Mesodermal cell (in vitro differentiated cells): ENCODE data around the gene DNMT1.

Experiments used
- H3K27ac ChIP-seq: 2 replicates; pipeline ENCODE4 v1.7.0; 2013; ENCODE audit warnings: mild to moderate bottlenecking, low read depth, low read length, moderate library complexity; ENCODE audit not compliant: severe bottlenecking
- H3K36me3 ChIP-seq: 2 replicates; pipeline ENCODE4 v1.7.1; 2013; ENCODE audit warnings: mild to moderate bottlenecking, low read length, moderate library complexity; ENCODE audit not compliant: control insufficient read depth, insufficient read depth
- H3K4me1 ChIP-seq: one replicate; pipeline ENCODE4 v1.7.1; 2013; ENCODE audit warnings: mild to moderate bottlenecking, low read length; ENCODE audit not compliant: insufficient read depth, control insufficient read depth, poor library complexity, severe bottlenecking
- H3K4me3 ChIP-seq: 2 replicates; pipeline ENCODE4 v1.7.0; 2013; ENCODE audit warnings: low read length, control low read depth, mild to moderate bottlenecking; ENCODE audit not compliant: insufficient read depth, poor library complexity, severe bottlenecking; ENCODE audit errors: extremely low read depth
- H3K9me3 ChIP-seq: 2 replicates; pipeline ENCODE4 v1.7.1; 2013; ENCODE audit warnings: mild to moderate bottlenecking, low read length, moderate library complexity; ENCODE audit not compliant: control insufficient read depth
- WGBS, 2 experiments: methylation state at CpG; one replicate each; pipeline ENCODE4 v1.1.5; 2013; ENCODE audit warnings: missing lambda C conversion rate in 2 of 2; ENCODE audit not compliant: insufficient coverage in 2 of 2; 5-methylcytosine and 5-hydroxymethylcytosine counted together

Gene DNMT1

DNA sequence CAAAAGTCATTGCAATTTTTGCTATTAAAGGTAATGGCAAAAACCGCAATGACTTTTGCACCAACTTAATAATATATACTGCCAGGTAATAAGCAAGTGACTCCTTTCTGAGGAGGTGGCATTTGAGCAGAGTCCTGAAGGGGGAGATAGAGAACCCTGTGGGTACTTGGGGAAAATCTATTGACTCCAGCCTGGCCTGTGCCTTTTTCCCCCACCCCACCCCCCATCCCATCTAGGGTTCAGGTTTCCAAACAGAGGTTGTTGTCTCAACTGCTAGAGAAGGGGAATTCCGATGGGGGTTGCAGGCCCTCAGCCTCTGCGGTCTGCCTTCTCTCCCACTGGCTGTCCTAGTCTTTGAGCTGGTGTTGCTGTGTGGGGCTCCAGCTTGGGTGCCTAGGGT lies 24.9 kb upstream of the DNMT1 start:
- H3K36me3 ChIP-seq, result peaks cover 6% of the 10 kb centered on the region
- H3K4me3 ChIP-seq, result no peak overlapping the region
- H3K4me1 ChIP-seq, result no peaks in the 10 kb centered on the region
- WGBS, 2 experiments, result 72% methylated on average over 2 of the region's 3 CpGs; no CpG with 5 or more reads in 1 of the 2 experiments
- no peak overlapping the region for H3K27ac ChIP-seq
- no peaks in the 10 kb centered on the region for H3K9me3 ChIP-seq

DNA sequence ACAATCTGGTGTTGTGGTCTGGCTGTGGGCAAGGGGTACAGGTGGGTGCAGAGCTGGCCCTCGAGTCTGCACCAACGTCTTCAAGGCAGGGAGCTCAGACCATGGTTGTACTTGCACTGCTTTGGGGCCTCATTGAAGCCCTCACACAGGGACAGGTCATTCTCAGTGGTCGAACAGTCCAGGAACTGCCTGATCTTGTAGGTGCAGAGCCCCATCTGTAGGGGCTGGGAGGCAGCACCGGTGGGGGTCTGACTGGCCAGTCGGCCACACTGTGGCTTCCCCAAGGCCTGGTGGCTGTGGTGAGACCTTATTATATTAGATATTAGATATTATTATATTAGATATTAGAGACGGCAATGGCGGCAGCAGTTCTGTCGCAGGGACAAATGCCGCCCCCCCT lies 22.3 kb upstream of the DNMT1 start:
- WGBS, 2 experiments, result 78 to 94% methylated on average over 5 of the region's 9 CpGs

DNA sequence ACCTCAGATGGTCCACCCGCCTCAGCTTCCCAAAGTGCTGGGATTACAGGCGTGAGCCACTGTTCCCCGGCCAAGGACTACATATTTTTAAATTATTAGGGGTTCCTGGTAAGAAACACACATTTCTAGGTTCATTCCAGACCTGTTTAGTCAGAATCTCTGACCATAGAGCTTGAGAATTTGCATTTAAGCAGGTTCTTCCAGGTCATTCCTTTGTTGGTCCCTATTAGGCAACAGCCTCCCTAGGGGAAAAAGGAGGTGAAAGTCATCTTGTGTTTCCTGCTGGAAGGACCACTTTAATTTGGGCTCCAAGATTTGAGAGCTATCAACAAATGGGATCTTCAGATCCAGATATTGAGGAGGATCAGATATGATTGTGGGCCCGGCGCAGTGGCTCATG lies 20.0 kb upstream of the DNMT1 start:
- Histone ChIP-seq H3K4me1 (no peaks in the 10 kb centered on the region), H3K4me3 (no peak overlapping the region), H3K27ac (no peak overlapping the region), H3K9me3 (no peaks in the 10 kb centered on the region), H3K36me3 (no peaks in the 10 kb centered on the region)
- 70 to 72% methylated on average over 3 of the region's 5 CpGs for WGBS, 2 experiments

More for the DNA sequence above, 22.3 kb upstream of the DNMT1 start:
- no peak overlapping the region for H3K4me3 ChIP-seq
- no peaks in the 10 kb centered on the region for H3K36me3 ChIP-seq
- no peaks in the 10 kb centered on the region for H3K9me3 ChIP-seq
- H3K4me1 ChIP-seq, result no peaks in the 10 kb centered on the region
- no peak overlapping the region for H3K27ac ChIP-seq

DNA sequence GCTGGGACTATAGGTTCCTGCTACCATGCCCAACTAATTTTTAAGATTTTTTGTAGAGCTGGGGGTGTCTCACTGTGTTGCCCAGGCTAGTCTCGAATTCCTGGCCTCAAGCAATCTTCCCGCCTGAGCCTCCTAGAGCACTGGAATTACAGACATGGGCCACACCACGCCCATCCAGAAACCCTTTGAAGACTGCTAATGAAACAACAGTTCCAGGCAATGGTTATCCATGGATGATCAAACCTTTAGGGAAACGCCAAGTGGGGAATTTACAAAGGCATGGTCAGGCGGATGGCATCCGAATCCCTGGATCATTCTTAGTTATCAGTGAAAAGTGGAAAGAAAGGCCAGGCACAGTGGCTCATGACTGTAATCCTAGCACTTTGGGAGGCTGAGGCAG lies 16.9 kb upstream of the DNMT1 start:
- Histone ChIP-seq H3K4me3 (no peak overlapping the region), H3K27ac (no peak overlapping the region), H3K9me3 (no peaks in the 10 kb centered on the region), H3K4me1 (no peaks in the 10 kb centered on the region), H3K36me3 (no peaks in the 10 kb centered on the region)
- 94 to 96% methylated on average over 5 to 6 of the region's 6 CpGs for WGBS, 2 experiments

DNA sequence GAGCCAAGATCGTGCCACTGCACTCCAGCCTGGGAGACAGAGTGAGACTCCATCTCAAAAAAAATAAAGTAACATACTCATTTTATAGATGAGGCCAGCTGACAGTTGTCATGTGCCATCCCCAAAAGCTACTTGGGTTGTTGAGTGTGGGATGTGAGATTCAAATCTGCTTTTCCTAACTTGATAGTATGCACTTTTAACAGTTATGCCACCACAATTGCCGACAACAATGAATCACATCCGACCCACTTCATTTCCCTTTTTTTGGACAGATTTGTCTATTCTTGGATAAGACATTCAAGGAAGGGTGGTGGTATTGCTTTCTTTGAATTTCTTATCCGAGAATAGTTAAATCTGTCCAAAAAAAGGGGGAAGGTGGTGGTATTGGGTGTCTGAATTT lies 16.3 kb upstream of the DNMT1 start:
- 100% methylated on average over 1 to 3 of the region's 4 CpGs for WGBS, 2 experiments
- H3K4me3 ChIP-seq, result no peak overlapping the region

DNA sequence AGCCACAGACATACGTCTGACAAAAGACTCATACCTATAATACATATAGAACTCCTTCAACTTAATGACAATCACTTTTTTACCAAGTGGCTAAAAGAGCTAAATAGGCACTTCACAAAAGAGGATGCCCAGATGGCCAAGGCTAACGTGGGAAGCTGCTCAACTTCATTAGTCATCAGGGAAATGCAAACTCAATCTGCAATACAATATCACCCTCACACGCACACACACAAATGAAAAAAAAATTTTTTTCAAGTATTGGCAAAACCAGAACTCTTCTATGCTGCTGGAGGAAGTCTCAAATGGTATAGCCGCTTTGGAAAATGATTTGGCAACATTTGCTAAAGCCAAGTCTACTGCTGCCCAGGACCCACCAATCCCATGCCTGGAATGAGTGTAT lies 14.6 kb upstream of the DNMT1 start:
- Histone ChIP-seq H3K4me1 (peaks cover 4% of the 10 kb centered on the region), H3K36me3 (no peaks in the 10 kb centered on the region), H3K27ac (no peak overlapping the region), H3K4me3 (no peak overlapping the region), H3K9me3 (no peaks in the 10 kb centered on the region)
- WGBS, 2 experiments, result 66 to 67% methylated on average over 1 to 3 of the region's 4 CpGs

More for the DNA sequence above, 16.3 kb upstream of the DNMT1 start:
- Histone ChIP-seq H3K9me3 (no peaks in the 10 kb centered on the region), H3K4me1 (peaks cover 3% of the 10 kb centered on the region), H3K27ac (no peak overlapping the region), H3K36me3 (no peaks in the 10 kb centered on the region)

DNA sequence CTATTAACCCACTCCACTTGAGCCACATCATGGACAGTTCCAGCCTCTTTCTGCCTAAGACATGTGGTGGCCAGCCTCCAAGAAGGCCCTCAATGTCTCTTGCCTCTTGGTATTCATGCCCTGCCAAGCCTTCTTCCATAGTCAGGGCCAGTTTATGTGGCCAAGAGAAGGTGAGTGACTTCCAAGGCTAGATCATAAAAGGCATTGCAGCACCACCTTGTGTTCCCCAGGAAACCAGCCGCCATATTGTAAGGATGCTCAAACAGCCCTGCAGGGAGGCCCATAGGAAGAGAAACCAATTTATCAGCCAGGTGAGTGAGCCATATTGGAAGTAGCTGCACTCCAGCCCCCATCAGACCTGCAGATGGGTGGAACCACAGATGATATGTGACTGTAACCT lies 12.3 kb upstream of the DNMT1 start:
- H3K27ac ChIP-seq, result no peak overlapping the region
- peaks cover 4% of the 10 kb centered on the region for H3K4me1 ChIP-seq
- no peaks in the 10 kb centered on the region for H3K9me3 ChIP-seq
- H3K4me3 ChIP-seq, result no peak overlapping the region
- 78 to 89% methylated on average over 1 of the region's 1 CpG for whole genome bisulfite sequencing, 2 experiments
- H3K36me3 ChIP-seq, result no peaks in the 10 kb centered on the region

DNA sequence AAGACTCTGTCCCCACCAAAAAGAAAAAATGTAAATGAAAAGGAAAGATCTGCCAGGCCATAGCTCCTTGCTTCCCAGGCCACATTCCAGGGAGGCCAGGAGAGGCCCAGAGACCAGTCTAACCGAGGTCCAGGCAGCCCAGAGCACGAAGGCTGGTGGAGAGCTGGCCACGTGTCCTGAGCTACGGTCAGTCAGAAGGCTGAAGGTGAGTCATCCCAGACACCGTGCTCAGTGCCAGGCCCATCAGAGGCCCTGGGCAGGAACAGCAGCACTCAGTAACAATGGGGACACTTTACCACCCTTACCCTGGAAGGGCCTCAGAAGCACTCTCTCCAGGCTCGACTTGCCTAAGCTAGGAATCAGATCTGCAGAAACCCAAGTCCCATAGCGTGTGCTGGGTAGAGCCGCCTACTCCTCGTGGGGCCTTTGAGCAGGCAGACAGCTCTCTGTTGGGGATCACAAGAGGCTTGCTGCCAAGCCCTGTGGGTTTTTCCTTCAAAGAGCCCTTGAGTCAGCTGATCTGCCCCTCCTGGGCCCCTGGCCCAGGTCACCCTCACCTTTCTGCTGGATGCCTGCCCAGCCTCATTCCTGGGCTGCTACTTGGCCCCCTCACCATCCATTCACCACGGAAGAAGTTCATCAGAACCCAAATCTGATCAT lies 11.6 kb upstream of the DNMT1 start:
- Histone ChIP-seq H3K4me3 (no peak overlapping the region), H3K36me3 (no peaks in the 10 kb centered on the region), H3K4me1 (peaks cover 4% of the 10 kb centered on the region), H3K9me3 (no peaks in the 10 kb centered on the region), H3K27ac (peak overlapping the region; percentile 45)
- WGBS, 2 experiments, result 84 to 90% methylated on average over 10 of the region's 10 CpGs

DNA sequence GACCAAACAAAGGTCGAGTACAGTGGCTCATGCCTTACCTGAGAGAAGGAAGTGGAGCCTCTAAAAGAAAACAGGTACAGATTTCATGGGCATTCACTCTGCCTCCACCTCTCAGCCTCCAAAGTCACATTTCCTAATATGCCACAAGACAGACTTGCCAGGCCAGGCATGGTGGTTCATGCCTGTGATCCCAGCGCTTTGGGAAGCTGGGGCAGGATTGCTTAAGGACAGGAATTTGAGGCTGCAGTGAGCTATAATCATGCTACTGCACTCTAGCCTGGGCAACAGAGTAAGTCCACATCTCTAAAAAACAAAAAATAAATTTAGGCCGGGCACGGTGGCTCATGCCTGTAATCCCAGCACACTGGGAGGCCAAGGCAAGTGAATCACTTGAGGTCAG lies 10.9 kb upstream of the DNMT1 start:
- Histone ChIP-seq H3K4me1 (peaks cover 4% of the 10 kb centered on the region), H3K9me3 (no peaks in the 10 kb centered on the region), H3K36me3 (no peaks in the 10 kb centered on the region), H3K27ac (peak overlapping the region; percentile 45), H3K4me3 (no peak overlapping the region)
- 89 to 92% methylated on average over 4 of the region's 4 CpGs for WGBS, 2 experiments

DNA sequence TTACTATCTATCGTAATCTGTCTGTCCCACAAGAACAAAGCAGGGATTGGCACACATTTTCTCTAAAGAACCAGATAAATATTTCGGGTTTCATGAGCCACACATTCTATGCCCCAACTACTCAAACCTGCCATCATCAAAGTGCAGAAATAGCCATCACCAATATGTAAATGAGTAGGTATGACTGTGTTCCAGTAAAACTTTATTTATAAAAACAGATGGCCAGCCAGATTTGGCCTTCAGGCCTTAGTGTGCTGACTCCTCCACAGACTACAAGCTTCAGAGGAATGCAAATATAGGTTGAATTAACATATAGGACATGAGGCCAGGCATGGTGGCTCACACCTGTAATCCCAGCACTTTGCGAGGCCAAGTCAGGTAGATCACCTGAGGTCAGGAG lies 8.9 kb upstream of the DNMT1 start:
- no peaks in the 10 kb centered on the region for H3K36me3 ChIP-seq
- 90 to 100% methylated on average over 2 of the region's 3 CpGs for WGBS, 2 experiments
- H3K27ac ChIP-seq, result no peak overlapping the region
- no peaks in the 10 kb centered on the region for H3K9me3 ChIP-seq
- peaks cover 4% of the 10 kb centered on the region for H3K4me1 ChIP-seq
- no peak overlapping the region for H3K4me3 ChIP-seq

DNA sequence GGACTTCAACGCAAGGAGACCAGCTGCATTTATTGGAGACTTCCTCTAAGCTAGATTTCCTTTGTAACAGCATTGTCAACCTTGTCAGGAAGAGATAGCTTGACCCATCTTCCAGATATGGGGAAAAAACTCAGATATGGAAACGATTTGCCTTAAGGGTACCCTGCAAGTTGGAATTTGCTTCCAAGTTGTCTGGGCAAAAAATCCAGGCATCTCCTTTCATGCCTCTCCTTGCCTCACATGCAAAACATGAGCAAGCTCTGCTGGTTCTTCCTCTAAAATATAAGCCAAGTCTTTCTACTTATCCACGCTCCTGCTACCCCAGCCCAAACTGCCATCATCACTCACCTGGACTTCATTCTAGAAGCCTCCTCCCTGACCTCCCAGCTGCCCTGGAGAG lies 6.4 kb upstream of the DNMT1 start:
- peaks cover 2% of the 10 kb centered on the region for H3K4me1 ChIP-seq
- H3K9me3 ChIP-seq, result no peaks in the 10 kb centered on the region
- H3K36me3 ChIP-seq, result no peaks in the 10 kb centered on the region
- H3K4me3 ChIP-seq, result no peak overlapping the region
- no peak overlapping the region for H3K27ac ChIP-seq
- 89 to 91% methylated on average over 3 of the region's 3 CpGs for WGBS, 2 experiments
